Chondrocyte (in vitro differentiated cells): ENCODE measurements around the gene CTNNBIP1. TPM values are rescaled to one million over a fixed set of nuclear protein-coding genes. Genes with fewer than 3 reads are reported as not detected.

Experiments
- DNase-seq: peaks from one replicate; pipeline ENCODE4 v3.0.0; 2021; ENCODE audit warnings: mixed read lengths, low spot score
- H3K27ac Mint-ChIP-seq: one replicate; pipeline ENCODE4 v1.8.0; 2021; ENCODE audit warnings: mild to moderate bottlenecking, moderate library complexity, mixed read lengths; ENCODE audit not compliant: unreplicated experiment
- H3K27me3 Mint-ChIP-seq: 2 replicates; pipeline ENCODE4 v1.8.0; 2021; ENCODE audit warnings: low read depth, mixed read lengths
- H3K36me3 Mint-ChIP-seq: 2 replicates; pipeline ENCODE4 v1.8.0; 2021; ENCODE audit warnings: low read depth, mixed read lengths
- H3K4me1 Mint-ChIP-seq: 2 replicates; pipeline ENCODE4 v1.8.0; 2021; ENCODE audit warnings: low read depth, mild to moderate bottlenecking, mixed read lengths
- H3K4me3 Mint-ChIP-seq: one replicate; pipeline ENCODE4 v1.8.0; 2021; ENCODE audit warnings: mild to moderate bottlenecking, moderate library complexity, mixed read lengths; ENCODE audit not compliant: unreplicated experiment
- H3K9me3 Mint-ChIP-seq: 2 replicates; pipeline ENCODE4 v1.8.0; 2021; ENCODE audit warnings: low read depth, mixed read lengths
- total RNA-seq: library from RNA; stranded (reverse); gene quantifications from 3 replicates; pipeline ENCODE4 v1.2.1, GENCODE V29; 2021
- TF ChIP-seq, protein P1 (sequence below): fragments of 200-600 bp; sonication (generic); IDR thresholded peaks from 2 replicates; pipeline ENCODE4 v1.5.0; 2021; ENCODE audit warnings: antibody characterized with exemption, mild to moderate bottlenecking, moderate library complexity

The CTNNBIP1 gene
- total RNA-seq, 1 donor from 2014 or later: 26.2 TPM

DNA sequence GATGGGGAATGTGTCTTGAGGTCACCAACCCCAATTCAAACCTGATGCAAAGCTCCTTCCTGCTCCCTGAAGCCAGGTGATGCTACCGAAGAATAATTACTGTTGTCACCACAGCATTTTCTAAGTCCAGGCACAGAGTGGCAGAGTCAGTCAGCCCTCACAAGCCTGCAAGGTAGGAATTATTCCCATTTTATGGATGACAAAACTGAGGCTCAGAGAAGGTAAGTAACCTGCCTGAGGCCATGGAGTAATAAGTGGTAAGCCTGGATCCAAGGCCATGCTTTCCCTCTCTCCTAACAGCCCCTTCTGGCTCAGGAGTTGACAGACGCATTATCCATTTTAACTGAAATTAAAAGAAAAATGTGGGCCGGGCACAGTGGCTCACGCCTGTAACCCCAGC lies 23.0 kb downstream of the CTNNBIP1 start:
- Mint-ChIP-seq H3K27me3 (no peaks in the 10 kb centered on the region), H3K36me3 (peaks cover 7% of the 10 kb centered on the region), H3K4me3 (no peak overlapping the region), H3K27ac (no peak overlapping the region), H3K9me3 (no peaks in the 10 kb centered on the region), H3K4me1 (peaks cover 47% of the 10 kb centered on the region)
- no peak for DNase-seq
- TF ChIP-seq, protein P1, sequence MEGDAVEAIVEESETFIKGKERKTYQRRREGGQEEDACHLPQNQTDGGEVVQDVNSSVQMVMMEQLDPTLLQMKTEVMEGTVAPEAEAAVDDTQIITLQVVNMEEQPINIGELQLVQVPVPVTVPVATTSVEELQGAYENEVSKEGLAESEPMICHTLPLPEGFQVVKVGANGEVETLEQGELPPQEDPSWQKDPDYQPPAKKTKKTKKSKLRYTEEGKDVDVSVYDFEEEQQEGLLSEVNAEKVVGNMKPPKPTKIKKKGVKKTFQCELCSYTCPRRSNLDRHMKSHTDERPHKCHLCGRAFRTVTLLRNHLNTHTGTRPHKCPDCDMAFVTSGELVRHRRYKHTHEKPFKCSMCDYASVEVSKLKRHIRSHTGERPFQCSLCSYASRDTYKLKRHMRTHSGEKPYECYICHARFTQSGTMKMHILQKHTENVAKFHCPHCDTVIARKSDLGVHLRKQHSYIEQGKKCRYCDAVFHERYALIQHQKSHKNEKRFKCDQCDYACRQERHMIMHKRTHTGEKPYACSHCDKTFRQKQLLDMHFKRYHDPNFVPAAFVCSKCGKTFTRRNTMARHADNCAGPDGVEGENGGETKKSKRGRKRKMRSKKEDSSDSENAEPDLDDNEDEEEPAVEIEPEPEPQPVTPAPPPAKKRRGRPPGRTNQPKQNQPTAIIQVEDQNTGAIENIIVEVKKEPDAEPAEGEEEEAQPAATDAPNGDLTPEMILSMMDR: no peak

DNA sequence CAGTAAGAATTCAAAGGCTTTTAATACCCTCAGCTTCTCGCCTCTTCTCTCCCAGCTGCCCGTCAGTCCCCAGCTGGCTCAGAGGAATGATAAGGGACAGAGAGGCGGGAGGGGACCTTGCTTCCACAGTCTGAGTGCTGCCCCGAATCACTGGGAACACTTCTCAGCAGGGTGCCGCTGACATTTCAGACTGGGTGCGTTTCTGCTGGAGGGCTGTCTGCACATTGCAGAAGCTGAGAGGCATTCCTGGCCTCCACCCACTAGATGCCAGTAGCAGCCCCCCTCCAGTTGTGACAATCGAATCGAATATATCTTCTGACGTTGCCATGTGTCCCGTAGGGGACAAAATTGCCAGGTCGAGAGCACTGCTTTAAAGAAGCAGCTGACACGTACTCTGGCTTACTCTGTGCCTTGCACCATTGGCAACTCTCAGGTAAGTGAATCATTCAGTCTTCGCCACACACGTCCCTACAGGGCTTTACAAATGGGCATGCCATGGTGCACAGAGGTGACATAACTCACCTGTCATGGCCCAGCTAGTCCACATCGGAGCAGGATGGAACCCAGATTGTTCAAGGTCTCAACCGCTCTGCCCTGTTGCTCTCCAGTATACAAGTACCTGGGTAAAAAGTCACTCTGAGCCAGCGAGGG lies 23.9 kb downstream of the CTNNBIP1 start:
- TF ChIP-seq, protein P1: peak; percentile 41
- Mint-ChIP-seq H3K4me1 (peaks cover 52% of the 10 kb centered on the region), H3K27me3 (no peaks in the 10 kb centered on the region), H3K36me3 (peaks cover 7% of the 10 kb centered on the region), H3K9me3 (no peaks in the 10 kb centered on the region), H3K27ac (peak overlapping the region; percentile 45), H3K4me3 (no peak overlapping the region)
- DNase-seq: no peak

DNA sequence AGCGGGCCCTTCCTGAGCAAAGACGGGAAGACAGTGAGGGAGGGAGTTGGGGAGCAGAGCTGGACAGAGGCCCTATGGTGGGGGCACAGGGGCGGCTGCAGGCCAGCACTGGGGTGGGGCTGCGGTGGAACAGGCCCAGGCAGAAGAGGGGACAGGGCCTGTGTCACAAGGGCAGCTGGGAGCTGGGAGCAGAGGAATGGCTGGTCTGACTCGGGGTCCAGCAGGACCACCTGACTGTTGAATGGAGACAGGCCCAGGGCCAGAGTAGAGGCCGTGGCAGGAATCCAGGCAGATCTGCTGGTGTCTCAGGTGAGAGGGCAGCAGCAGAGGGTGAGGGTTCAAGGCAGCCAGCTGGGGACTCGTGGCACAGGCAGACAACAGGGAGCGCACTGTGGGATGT lies 25.3 kb downstream of the CTNNBIP1 start:
- H3K4me3 Mint-ChIP-seq: no peak overlapping the region
- peaks cover 38% of the 10 kb centered on the region for H3K4me1 Mint-ChIP-seq
- H3K9me3 Mint-ChIP-seq: no peaks in the 10 kb centered on the region
- no peaks in the 10 kb centered on the region for H3K27me3 Mint-ChIP-seq
- DNase-seq: no peak
- TF ChIP-seq, protein P1: no peak
- H3K36me3 Mint-ChIP-seq: peaks cover 7% of the 10 kb centered on the region
- no peak overlapping the region for H3K27ac Mint-ChIP-seq

DNA sequence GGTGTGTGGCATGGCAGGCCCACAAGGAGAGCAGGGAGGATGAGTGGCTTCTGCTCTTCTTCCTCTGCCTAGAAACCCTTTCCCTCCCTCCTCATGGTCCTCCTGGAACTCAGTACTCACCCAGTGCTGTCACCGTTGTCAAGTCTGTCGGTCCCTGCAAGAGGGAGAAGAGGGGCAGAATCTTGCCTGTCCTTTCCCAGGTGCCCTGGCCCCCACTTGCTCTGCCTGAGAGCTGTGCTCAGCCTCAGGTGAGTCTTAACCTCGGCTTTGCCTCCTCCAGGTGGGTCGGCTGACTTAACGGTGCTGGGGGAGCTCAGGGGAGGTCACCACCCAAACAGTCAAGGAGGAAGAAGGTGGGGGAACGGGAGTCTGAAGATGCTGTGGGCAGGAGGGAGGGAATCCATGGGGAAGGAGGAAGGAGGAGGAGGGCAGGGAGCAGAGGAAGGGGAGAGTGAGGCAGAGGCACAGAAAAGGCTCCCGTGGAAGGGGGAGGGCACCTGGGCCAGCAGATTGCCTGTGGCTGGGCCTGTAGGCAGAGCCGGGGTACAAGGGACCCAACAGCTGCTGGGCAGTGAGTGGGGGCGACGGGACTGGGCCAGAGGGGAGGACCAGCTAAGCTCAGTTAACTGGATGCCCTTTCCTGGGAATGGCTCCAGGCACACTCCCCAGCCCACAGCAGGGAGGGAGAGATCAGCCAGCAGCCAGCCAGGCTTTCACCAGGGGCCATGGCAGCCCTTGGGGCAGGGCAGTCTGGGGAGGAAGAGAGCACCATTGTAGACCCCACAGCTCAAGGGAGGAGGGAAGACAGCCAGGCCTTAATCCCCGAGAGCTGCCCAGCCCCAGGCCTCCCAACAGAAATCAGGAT lies 26.3 kb downstream of the CTNNBIP1 start:
- DNase-seq: no peak
- H3K4me3 Mint-ChIP-seq: no peak overlapping the region
- TF ChIP-seq, protein P1: no peak
- H3K9me3 Mint-ChIP-seq: no peaks in the 10 kb centered on the region
- peaks cover 31% of the 10 kb centered on the region for H3K4me1 Mint-ChIP-seq
- no peak overlapping the region for H3K27ac Mint-ChIP-seq
- H3K36me3 Mint-ChIP-seq: peaks cover 7% of the 10 kb centered on the region
- H3K27me3 Mint-ChIP-seq: no peaks in the 10 kb centered on the region

DNA sequence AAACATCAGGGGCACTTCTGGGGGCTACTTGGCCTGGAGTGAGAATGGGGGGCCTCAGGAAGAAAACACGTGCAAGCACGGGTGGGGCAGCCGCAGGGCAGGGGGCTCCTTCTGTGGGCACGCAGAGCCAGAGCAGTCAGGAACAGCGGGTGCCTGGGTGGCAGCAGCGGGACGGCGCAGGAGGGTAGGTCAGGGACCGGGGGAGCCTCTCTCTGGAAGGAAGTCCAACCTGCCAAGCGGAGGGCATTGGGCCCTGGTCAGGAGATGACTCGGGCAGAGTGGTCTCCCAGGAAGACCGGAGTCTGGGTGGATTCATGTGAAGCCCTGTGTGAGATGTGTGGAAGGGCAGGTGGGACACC lies 27.1 kb downstream of the CTNNBIP1 start:
- peaks cover 31% of the 10 kb centered on the region for H3K4me1 Mint-ChIP-seq
- peaks cover 7% of the 10 kb centered on the region for H3K36me3 Mint-ChIP-seq
- H3K27me3 Mint-ChIP-seq: no peaks in the 10 kb centered on the region
- H3K4me3 Mint-ChIP-seq: no peak overlapping the region
- TF ChIP-seq, protein P1: no peak
- no peak for DNase-seq
- H3K9me3 Mint-ChIP-seq: no peaks in the 10 kb centered on the region
- no peak overlapping the region for H3K27ac Mint-ChIP-seq
